ENCODE measurements around the gene SLC12A2.

DNA sequence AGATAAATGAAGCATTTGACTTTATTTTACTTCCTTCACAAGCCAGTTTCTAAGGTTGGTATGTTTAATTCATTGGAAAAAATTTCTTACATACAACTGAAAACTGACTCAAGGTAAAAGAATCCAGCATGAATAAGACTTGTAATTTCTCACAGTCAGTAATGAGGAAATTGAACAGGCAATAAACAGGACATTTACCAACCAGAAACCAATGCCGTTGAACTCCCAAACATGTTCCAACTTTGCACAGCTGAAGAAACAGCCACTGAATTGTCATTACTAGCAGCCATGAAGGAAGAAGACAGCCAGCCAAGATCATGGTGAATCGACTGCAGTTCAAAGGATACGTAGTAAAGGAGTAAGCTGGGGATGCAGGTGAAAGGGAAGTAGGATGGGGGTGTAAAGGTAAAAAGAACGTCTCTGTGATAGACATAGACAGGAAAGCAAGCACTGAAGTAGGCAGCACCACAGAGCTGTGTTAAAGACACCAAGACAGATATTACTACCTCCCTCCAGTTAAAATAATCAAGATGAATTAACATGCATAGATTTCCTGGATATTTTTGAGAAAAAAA, 21.3 kb upstream of the SLC12A2 start:
- TF ChIP-seq, protein P1, sequence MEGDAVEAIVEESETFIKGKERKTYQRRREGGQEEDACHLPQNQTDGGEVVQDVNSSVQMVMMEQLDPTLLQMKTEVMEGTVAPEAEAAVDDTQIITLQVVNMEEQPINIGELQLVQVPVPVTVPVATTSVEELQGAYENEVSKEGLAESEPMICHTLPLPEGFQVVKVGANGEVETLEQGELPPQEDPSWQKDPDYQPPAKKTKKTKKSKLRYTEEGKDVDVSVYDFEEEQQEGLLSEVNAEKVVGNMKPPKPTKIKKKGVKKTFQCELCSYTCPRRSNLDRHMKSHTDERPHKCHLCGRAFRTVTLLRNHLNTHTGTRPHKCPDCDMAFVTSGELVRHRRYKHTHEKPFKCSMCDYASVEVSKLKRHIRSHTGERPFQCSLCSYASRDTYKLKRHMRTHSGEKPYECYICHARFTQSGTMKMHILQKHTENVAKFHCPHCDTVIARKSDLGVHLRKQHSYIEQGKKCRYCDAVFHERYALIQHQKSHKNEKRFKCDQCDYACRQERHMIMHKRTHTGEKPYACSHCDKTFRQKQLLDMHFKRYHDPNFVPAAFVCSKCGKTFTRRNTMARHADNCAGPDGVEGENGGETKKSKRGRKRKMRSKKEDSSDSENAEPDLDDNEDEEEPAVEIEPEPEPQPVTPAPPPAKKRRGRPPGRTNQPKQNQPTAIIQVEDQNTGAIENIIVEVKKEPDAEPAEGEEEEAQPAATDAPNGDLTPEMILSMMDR (conservative IDR thresholded peaks at IDR 0.05), result no peak
- TF ChIP-seq ZFX (IDR thresholded peaks at IDR 0.05), result no peak
